ENCODE results near the gene FAM149B1. TPM values are rescaled to one million over a fixed set of nuclear protein-coding genes. Genes with fewer than 3 reads are reported as not detected.
A peak's percentile ranks its signal among the peaks of the same experiment; 100 is the strongest.
"Not testable (repeated sequence)": the region's sequence is repeated elsewhere in the genome, so short reads cannot be mapped to it uniquely, and the experiment has no call there.

FAM149B1 gene
- total RNA-seq, 1 experiment from 2014 or later: 39.1 TPM

GRCh38 chr10:73253225-73253555 is 85.3 kb downstream of the FAM149B1 start:
- CTCF ChIA-PET: interaction anchor here (0.6 to 1.5 kb wide), 8 partner anchors 8 to 160 kb away, joined by 3 to 5 read pairs (median 3); partner anchors contain the start of gene CFAP70

DNA sequence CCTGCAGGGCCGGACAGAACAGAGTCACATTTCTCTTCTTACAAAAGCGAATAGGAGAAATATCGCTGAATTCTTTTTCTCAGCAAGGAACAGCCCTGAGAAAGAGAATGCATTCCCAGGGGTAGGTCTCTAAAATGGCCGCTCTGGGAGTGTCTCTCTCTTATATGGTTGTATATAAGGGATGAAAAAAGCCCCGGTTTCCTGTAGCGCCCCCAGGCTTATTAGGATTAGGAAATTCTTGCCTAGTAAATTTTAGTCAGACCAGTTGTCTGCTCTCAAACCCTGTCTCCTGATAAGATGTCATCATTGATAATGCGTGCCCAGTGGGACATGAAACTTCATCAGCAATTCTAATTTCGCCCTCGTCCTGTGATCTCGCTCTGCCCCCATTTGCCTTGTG is 90.7 kb downstream of the FAM149B1 start:
- H3K9me3 ChIP-seq (ENCODE audit: low read length); H3K27ac ChIP-seq (ENCODE audit: low read length); H3K4me2 ChIP-seq (ENCODE audit: low read length); H4K20me1 ChIP-seq (ENCODE audit: low read length); H2AFZ ChIP-seq (ENCODE audit: low read length); H3K4me3 ChIP-seq (ENCODE audit: low read length); H3K9me2 ChIP-seq (replicated peaks; ENCODE audit: low read length); POLR2A ChIA-PET (ENCODE audit: unreplicated experiment); H3K36me3 ChIP-seq (ENCODE audit: low read depth, low read length); intact Hi-C loops (cut with micrococcal nuclease); ATAC-seq; DNase-seq; CTCF ChIA-PET; BruUV-seq (replicated peaks); H3K27me3 ChIP-seq (ENCODE audit: low read length); H3F3A ChIP-seq (ENCODE audit: low read length, unreplicated experiment); H3K9ac ChIP-seq (ENCODE audit: low read length): not testable (repeated sequence)
- H3K79me2 ChIP-seq (ENCODE audit: low read length): peaks cover 11% of the 10 kb centered on the region
- peaks cover 22% of the 10 kb centered on the region for H3K4me1 ChIP-seq (ENCODE audit: insufficient read depth, low read length)

More at GRCh38 chr10:73253225-73253555, 85.3 kb downstream of the FAM149B1 start:
- Histone ChIP-seq H3K79me2 (ENCODE audit: low read length) (peaks cover 63% of the 10 kb centered on the region), H3K4me3 (ENCODE audit: low read length) (peak overlapping the region; percentile 76), H3K36me3 (ENCODE audit: low read depth, low read length) (peaks cover 22% of the 10 kb centered on the region), H3K27ac (ENCODE audit: low read length) (peak overlapping the region; percentile 80), H3K4me1 (ENCODE audit: insufficient read depth, low read length) (peaks cover 31% of the 10 kb centered on the region), H3K27me3 (ENCODE audit: low read length) (no peaks in the 10 kb centered on the region), H2AFZ (ENCODE audit: low read length) (peak overlapping the region; percentile 76), H3K9me2 (replicated peaks; ENCODE audit: low read length) (no peaks in the 10 kb centered on the region), H3F3A (ENCODE audit: low read length, unreplicated experiment) (peaks cover 6% of the 10 kb centered on the region), H3K9ac (ENCODE audit: low read length) (peak overlapping the region; percentile 90), H3K4me2 (ENCODE audit: low read length) (peak overlapping the region; percentile 91), H4K20me1 (ENCODE audit: low read length) (no peaks in the 10 kb centered on the region), H3K9me3 (ENCODE audit: low read length) (no peaks in the 10 kb centered on the region)
- DNase-seq (peak; percentile 54), ATAC-seq (peak; percentile 16)
- TF ChIP-seq EZH2 (IDR thresholded peaks at IDR 0.05; ENCODE audit: low read length, unreplicated experiment) (no peak), EZH2phosphoT487 (IDR thresholded peaks at IDR 0.05; ENCODE audit: borderline replicate concordance, low read length) (no peak)
- TF ChIP-seq, protein P1, sequence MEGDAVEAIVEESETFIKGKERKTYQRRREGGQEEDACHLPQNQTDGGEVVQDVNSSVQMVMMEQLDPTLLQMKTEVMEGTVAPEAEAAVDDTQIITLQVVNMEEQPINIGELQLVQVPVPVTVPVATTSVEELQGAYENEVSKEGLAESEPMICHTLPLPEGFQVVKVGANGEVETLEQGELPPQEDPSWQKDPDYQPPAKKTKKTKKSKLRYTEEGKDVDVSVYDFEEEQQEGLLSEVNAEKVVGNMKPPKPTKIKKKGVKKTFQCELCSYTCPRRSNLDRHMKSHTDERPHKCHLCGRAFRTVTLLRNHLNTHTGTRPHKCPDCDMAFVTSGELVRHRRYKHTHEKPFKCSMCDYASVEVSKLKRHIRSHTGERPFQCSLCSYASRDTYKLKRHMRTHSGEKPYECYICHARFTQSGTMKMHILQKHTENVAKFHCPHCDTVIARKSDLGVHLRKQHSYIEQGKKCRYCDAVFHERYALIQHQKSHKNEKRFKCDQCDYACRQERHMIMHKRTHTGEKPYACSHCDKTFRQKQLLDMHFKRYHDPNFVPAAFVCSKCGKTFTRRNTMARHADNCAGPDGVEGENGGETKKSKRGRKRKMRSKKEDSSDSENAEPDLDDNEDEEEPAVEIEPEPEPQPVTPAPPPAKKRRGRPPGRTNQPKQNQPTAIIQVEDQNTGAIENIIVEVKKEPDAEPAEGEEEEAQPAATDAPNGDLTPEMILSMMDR (conservative IDR thresholded peaks at IDR 0.05; ENCODE audit: low read depth, low read length): peak; percentile 53; the same call in 1 of the 2 replicates
- POLR2A ChIA-PET (ENCODE audit: unreplicated experiment): interaction anchor here (0.5 to 1.6 kb wide), 3 partner anchors 44 to 161 kb away, joined by 4 to 11 read pairs (median 5); partner anchors contain the start of genes ECD and FAM149B1
- intact Hi-C loops (cut with micrococcal nuclease): no loop called here
- BruUV-seq (replicated peaks): no TSS peak

- intact Hi-C loops (cut with micrococcal nuclease): loop anchor here (5.0 to 10.0 kb wide), 3 partner anchors 219 to 497 kb away; partner anchors contain the start of gene PPP3CB
- no peak overlapping the region for H2AFZ ChIP-seq (ENCODE audit: low read length)
- CTCF ChIA-PET: no interaction called here
Measured at GRCh38 chr10:73261362-73261995, 93.6 kb downstream of the FAM149B1 start.

More at GRCh38 chr10:73261362-73261995, 93.6 kb downstream of the FAM149B1 start:
- Histone ChIP-seq H3K27ac (ENCODE audit: low read length) (0 out of 2 replicates have a peak overlapping the region, but pooled peaks have one; percentile 6), H3K27me3 (ENCODE audit: low read length) (no peaks in the 10 kb centered on the region), H3K9ac (ENCODE audit: low read length) (no peak overlapping the region), H3K4me1 (ENCODE audit: insufficient read depth, low read length) (peaks cover 20% of the 10 kb centered on the region), H3K4me2 (ENCODE audit: low read length) (no peak overlapping the region), H3F3A (ENCODE audit: low read length, unreplicated experiment) (peaks cover 6% of the 10 kb centered on the region), H3K9me2 (replicated peaks; ENCODE audit: low read length) (no peaks in the 10 kb centered on the region), H4K20me1 (ENCODE audit: low read length) (no peaks in the 10 kb centered on the region), H3K79me2 (ENCODE audit: low read length) (no peaks in the 10 kb centered on the region), H3K36me3 (ENCODE audit: low read depth, low read length) (no peaks in the 10 kb centered on the region), H3K4me3 (ENCODE audit: low read length) (no peak overlapping the region), H3K9me3 (ENCODE audit: low read length) (peaks cover 5% of the 10 kb centered on the region; the same call in 1 of the 2 replicates)
- POLR2A ChIA-PET (ENCODE audit: unreplicated experiment): interaction anchor here (0.6 to 0.7 kb wide), 3 partner anchors 10 to 369 kb away, joined by 3 to 6 read pairs (median 4); no protein-coding TSS in a partner anchor
- TF ChIP-seq EZH2 (IDR thresholded peaks at IDR 0.05; ENCODE audit: low read length, unreplicated experiment) (no peak), EZH2phosphoT487 (IDR thresholded peaks at IDR 0.05; ENCODE audit: borderline replicate concordance, low read length) (no peak)
- TF ChIP-seq, protein P1 (conservative IDR thresholded peaks at IDR 0.05; ENCODE audit: low read depth, low read length): no peak
- BruUV-seq (replicated peaks): TSS peak; percentile 95
- no peak for DNase-seq
- ATAC-seq: no peak

All from PC-3 (cell line).